ENCODE data around the gene HOTAIR.

Gene HOTAIR

DNA sequence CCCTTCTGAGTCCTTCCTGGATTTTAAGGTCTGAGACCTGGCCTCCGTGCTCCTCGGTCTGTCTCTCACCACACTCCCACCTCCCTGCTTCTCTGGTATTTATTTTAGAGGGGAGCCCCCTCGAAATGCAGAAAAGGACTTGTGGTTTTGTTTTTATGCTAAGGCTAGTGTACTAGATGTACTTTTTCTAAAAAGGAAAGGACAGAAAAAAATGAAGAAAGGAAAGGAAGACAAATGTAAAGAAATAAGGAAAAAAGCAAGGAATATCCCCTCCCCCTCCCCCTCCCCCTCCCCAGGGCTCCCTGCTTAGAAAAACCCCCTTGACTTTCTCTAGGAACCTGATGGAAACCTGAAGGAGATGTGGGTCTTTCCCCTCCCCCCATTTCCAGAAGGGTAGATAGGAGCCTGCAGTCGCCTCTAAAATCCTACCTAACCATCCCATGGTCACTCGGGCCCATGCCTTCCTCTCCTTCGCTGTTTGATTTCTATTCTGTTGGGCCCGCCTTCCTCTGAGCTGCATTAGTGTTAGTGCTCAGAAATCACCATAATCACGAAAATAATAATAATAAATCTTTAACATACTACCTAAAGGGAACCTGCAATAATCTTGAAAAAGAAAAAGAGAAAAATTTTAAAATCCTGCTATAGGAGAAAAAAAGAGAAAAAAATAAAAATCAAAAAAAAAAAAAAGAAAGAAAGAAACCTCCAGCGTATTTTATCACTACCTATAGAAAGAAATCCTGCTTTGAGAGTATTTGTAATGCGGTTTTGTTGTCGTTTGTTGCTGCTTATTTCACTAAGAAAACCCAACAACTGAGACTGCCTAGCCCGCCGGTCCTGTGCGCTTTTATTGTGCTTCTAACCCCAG, 37.1 kb upstream of the HOTAIR start:
- DNase-seq (ENCODE audit: low spot score), result no peak

GRCh38 chr12:54010972-54011664, 36.4 kb upstream of the HOTAIR start:
- DNase-seq (ENCODE audit: low spot score), result no peak

- no peak for DNase-seq (ENCODE audit: low spot score)
Measured at GRCh38 chr12:54010053-54010971, 35.6 kb upstream of the HOTAIR start.

DNA sequence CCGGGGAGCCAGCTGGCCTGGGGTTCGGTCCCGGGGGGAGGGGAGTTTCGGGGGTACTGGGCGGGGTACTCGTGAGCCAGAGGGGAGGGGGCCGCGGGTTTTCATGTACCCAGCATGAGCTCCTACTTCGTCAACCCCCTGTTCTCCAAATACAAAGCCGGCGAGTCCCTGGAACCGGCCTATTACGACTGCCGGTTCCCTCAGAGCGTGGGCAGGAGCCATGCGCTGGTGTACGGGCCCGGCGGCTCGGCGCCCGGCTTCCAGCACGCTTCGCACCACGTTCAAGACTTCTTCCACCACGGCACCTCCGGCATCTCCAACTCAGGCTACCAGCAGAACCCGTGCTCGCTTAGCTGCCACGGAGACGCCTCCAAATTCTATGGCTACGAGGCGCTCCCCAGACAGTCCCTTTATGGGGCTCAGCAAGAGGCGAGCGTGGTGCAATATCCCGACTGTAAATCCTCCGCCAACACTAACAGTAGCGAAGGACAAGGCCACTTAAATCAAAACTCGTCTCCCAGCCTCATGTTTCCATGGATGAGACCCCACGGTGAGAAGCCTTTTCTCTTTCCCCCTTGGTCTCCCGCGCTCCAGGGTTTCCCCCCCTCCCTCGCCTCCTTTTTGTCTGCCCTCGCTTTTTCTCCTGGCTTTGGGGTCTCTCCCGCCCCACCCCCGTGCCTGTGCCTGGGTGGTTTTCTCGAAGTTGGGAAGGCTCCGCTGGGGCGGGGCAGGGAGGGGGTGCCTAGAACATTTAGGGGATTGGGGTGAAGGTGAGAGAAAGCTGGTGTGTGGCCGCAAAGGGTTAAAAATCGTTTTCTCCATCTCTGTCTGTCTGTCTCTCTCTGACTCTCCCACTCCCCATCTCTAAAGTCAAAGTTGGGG, 34.7 kb upstream of the HOTAIR start:
- DNase-seq (ENCODE audit: low spot score), result no peak

DNA sequence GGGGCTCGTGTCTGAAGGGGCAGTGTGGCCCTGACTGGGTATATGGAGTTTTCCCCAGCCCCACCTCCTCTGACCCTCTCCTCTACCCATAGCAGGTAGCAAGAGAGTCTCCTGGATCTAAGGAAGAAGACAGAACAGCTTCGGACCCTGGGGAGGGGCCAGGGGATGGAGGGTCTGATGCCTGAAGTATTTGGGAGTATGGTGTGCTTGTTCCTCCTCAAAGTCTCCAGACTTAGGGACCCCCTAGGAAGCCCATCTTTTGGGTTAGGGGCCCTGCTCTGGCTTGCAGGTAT, 33.5 kb upstream of the HOTAIR start:
- no peak for DNase-seq (ENCODE audit: low spot score)

GRCh38 chr12:54007538-54008259, 32.9 kb upstream of the HOTAIR start:
- DNase-seq (ENCODE audit: low spot score), result no peak

GRCh38 chr12:54006559-54007220, 31.9 kb upstream of the HOTAIR start:
- no peak for DNase-seq (ENCODE audit: low spot score)

DNA sequence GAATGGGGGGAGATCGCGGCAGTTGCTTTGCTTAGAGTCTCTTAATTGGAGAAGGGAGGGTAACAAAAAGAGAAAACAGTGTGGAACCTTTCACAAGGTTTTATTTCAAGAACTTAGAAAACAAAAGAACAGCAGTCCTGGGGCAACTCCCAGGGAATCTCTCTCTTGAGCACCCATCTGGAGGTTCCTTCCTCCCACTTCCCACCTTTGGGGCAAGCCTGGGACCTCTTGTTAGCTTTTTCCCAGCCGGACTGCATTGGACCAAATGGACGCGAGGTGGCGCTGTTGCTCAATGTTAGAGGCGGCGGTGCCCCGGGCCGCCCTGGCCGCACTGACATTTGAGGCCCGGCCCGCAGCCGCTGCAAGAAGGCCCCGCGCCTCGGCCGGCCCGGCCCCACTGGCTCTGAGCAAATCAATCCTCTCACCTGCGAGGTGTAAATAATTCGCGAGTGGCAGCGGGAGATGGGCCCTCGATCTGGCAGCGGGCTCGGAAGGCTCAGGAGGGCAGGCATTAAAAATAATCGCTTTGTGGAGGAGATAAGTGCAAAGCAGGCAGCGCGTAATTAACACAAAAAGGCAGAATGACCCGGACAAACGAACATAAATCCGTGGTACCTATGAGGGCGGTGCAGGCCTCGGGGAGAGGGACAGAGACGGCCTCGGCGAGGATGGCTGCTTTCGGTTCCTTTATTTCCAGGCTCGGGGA, 31.3 kb upstream of the HOTAIR start:
- peak; percentile 78 for DNase-seq (ENCODE audit: low spot score)

GRCh38 chr12:54005531-54005852, 30.7 kb upstream of the HOTAIR start:
- DNase-seq (ENCODE audit: low spot score), result no peak

- DNase-seq (ENCODE audit: low spot score), result no peak
Measured at GRCh38 chr12:54004841-54005530, 30.2 kb upstream of the HOTAIR start.

DNA sequence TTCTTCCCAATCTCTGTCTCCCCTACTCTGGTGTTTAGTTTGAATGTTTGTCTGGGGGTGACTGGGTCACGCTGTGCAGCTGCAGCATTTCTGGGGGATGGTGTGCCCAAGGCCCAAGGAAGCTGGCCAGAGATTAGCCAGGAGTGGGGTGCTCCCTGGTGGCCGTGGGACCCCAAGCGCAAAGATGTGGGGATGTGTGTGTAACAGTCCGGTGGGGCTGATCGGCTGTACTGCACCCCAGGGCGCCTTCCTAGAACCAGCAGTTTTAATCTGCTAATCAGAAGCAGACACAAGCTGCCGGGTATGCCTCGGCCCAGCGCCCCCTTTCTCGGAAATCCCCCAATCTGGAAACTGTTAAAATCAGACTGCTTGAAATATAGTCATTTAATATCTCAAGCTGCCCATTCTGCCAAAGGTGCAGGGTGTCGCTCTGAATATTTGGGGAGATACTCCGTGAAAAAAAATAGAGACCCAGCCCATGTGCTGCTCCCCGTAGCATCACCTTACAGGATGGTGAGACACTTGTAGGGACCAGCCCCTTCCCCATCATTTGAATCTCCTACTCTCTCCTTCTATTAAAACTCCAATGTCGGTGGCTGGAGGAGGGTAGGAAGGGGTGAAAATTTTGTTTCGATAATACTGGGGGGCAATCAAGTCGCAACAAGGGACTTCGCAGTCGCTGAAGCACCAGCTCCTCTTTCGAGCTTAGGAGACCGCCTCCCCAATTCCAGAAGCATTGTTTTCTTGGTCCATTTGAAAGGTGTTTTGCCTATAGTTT, 29.5 kb upstream of the HOTAIR start:
- no peak for DNase-seq (ENCODE audit: low spot score)

- no peak for DNase-seq (ENCODE audit: low spot score)
Measured at GRCh38 chr12:54003625-54004024, 28.9 kb upstream of the HOTAIR start.

DNA sequence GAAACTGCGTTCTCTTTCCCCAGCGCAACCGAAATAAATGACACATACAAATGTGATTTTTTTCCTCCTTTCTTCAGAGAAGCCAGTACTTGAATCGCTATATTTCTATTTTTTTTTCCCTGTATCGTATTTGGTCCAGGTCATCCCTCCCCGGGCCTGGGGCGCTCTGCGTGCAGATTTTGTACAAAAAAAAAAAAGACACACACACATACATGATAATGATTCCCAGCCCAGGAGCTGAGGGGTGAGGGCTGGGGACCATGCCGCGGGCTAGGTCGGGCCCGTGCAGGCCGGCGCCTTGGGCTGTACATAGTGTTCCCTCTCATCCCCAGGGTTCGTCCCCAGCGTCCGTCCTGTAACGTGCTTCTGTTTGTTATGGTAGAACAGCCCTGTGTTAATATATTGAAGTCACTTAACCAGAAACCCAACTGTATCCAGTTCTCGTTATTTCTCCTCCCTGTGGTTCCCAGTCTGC, 28.2 kb upstream of the HOTAIR start:
- DNase-seq (ENCODE audit: low spot score), result no peak

DNA sequence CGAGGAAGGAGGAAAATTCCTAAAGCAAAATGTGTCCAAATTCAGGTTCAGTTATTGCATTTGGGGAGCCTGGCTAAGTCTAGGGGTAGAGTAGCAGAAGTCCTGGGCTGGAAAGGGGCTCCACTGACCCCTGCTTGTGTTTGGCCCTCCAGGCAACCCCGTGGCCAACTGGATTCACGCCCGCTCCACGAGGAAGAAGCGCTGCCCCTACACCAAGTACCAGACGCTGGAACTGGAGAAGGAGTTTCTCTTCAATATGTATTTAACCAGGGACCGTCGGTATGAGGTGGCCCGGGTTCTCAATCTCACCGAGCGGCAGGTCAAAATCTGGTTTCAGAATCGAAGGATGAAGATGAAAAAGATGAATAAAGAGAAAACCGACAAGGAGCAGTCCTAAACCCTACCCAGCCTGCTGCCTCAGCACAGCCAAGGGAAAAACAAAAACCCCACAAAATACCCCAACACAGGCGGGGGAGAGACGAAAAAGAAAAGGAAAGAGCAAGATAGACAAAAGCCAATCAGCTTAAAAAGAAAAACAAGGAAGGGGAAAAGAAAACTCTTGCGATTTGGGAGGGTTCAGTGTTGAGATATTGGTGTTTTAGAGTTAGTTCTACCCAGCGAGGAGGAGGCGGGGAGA, 27.6 kb upstream of the HOTAIR start:
- no peak for DNase-seq (ENCODE audit: low spot score)

GRCh38 chr12:54001283-54002187, 26.8 kb upstream of the HOTAIR start:
- DNase-seq (ENCODE audit: low spot score), result no peak
